HG03565 (cell line): Measurements from ENCODE around the gene RXFP2.

ENCODE experiments used
- ATAC-seq: cut with Tn5 transposase; IDR thresholded peaks from one replicate; pipeline ENCODE4 v1.9.1; 2021; ENCODE audit warnings: mild to moderate bottlenecking, moderate library complexity; ENCODE audit not compliant: unreplicated experiment

The RXFP2 gene, protein sequence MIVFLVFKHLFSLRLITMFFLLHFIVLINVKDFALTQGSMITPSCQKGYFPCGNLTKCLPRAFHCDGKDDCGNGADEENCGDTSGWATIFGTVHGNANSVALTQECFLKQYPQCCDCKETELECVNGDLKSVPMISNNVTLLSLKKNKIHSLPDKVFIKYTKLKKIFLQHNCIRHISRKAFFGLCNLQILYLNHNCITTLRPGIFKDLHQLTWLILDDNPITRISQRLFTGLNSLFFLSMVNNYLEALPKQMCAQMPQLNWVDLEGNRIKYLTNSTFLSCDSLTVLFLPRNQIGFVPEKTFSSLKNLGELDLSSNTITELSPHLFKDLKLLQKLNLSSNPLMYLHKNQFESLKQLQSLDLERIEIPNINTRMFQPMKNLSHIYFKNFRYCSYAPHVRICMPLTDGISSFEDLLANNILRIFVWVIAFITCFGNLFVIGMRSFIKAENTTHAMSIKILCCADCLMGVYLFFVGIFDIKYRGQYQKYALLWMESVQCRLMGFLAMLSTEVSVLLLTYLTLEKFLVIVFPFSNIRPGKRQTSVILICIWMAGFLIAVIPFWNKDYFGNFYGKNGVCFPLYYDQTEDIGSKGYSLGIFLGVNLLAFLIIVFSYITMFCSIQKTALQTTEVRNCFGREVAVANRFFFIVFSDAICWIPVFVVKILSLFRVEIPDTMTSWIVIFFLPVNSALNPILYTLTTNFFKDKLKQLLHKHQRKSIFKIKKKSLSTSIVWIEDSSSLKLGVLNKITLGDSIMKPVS

DNA sequence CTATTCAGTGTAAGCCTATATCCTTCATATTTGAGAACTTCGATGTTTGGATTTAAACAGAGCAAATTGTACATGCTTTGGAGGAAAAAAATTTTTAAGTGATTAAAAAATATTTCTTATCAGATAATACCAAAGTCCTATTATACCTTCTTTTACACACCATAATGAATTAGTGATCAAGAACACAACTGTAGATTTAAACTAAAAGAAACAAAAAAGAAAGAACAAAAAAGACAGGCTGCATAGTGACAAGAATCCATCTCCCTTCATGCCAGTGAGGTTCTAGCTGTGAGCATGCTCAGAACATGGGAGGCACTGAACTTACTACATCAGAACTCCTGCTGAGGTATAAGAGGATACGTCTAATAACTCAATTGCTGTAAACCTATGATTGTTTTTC, at the start of gene RXFP2:
Gene RXFP2 (plus strand): TSS at position 301 of the 400 bp plus-strand sequence. CDS start 87 bp downstream, at position 388.
- no peak for ATAC-seq

DNA sequence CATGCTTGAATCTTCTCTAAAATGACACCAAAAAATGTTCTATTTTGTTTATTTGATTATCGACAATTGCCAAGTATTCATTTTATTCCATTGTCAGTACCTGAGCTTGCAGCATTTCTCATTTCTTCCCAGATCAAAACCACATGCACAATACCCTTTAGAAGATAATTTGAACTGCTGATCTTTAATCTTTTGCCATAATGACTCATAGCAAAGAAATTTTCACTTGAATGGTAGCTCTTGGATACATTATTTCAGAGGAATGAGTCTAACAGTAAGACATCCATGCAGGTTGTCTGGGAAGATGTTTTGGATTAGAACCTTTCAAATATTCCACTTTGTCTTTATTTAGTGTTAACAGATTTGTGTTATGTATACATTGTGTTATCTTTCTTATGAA, 42.0 kb upstream of the RXFP2 start:
- no peak for ATAC-seq

DNA sequence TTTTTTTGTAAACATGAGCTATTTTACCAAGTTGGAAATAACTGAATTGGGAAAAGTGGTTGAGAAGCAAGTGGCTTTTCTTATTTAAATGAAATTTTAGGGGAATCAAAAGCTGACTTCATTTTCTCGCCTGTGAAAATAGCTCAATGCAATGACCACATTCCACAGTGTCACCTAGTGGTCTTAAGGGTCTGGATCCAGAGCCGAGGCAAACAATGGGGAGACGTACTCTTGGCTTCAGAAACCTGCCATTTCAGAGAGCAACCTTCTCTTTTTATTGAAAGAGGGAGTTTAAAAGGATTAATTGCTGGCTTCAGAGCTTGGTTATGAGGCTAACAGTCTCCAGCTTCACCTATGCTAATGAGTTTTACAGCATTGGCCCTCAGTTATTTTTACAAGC, 39.7 kb upstream of the RXFP2 start:
- no peak for ATAC-seq

DNA sequence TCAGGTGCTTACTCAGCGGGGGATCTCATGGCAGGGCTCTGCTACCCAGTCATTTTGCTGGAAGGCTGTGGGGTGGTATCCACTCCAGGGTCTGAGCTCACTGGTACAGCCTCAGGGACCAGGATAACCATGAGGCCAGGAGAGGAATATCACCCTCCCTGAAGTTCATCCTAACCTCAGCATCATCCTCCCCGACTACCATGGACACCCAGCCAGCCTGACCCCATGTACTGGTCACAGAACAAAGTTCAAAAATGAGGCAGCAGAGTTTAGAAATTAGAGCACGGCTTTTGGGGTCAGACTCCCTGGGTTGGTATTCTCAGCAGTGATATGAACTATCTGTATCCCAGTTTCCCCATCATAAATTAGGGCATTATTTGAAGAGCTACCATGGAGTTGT, 35.5 kb upstream of the RXFP2 start:
- no peak for ATAC-seq

DNA sequence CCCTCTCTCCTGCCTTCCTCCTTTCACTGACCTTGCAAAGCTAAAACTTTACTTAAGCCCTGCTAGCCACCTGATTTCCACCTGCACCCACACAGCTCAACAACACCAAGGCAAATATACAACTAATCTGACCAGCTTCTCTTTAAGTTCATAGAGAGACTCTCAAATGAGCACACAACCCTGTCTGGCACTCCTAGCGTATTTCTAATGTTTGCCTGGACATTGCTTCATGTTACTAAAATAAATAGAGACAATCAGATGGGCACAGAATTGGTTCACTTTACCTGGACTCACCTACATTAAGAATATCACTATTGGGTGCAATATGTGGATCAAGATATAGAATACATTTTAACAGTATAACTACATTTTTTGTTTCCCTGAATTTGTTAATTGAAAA, 33.2 kb upstream of the RXFP2 start:
- no peak for ATAC-seq

DNA sequence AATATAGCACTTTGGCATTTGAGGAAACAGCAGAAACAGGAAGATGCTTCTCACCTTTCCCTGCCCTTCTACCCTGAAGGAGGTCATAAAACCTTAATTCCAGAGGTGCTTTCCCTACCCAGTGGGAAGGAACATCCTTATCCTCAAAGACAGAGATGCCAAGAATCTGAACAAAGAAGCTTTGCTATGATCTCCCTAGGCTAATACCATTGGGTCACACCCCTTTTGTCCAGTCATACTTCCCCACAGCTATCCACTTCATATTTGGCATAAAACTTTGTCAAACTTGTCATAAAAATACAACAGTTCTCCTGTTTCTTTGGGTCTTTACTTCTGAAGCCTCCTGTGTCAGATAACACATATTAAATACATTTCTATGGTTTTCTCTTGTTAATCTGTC, 21.7 kb upstream of the RXFP2 start:
- ATAC-seq, result no peak

DNA sequence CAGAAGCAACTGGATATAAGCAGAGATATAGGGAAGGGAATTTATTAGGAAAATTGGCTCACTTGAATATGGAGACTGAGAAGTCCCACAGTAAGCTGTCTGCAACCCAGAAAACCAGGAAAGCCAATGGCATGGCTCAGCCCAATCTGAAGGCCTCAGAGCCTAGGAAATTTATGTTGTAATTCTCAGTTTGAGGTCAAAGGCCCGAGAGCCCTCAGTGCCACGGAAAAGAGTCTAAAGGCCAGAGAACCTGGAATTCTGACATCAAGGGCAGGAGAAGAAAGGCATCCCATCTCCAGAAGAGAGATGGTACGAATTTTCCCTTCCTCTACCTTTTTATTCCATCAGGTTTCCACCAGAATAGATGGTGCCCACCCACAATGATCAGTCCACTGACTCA, 20.1 kb upstream of the RXFP2 start:
- ATAC-seq, result no peak

DNA sequence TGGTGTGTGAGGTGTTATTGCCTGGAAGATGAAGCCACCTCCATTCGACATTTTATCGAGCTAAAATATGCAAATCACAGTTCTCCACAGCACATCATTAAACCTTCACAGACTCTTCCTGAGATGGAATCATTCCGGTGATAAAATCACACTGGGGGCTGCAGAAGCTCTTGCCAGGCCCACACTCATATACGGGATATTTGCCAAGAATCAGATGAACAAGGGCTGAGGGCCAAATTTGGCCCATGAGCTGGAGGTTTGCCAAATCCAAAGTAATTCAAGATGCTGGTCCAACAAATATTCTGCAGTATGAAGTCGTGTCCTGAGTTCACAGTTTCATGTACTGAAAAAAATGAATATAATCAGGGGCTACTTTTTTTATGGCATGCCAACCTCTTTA, 16.7 kb upstream of the RXFP2 start:
- no peak for ATAC-seq

DNA sequence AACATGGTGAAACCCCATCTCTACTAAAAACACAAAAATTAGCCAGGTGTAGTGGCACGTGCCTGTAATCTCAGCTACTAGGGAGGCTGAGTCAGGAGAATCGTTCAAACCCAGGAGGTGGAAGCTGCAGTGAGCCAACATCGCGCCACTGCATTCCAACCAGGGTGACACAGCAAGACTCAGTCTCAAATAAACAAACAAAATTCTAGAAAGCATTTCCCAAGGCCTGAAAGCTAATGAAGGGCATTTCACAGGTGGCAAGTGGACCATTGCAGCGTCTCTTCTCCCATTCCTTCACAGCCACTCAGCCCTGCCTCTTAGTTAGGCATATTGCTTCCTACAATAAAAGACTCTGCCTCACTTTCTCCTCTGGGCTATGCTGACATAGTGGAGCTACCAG, 13.5 kb upstream of the RXFP2 start:
- no peak for ATAC-seq

DNA sequence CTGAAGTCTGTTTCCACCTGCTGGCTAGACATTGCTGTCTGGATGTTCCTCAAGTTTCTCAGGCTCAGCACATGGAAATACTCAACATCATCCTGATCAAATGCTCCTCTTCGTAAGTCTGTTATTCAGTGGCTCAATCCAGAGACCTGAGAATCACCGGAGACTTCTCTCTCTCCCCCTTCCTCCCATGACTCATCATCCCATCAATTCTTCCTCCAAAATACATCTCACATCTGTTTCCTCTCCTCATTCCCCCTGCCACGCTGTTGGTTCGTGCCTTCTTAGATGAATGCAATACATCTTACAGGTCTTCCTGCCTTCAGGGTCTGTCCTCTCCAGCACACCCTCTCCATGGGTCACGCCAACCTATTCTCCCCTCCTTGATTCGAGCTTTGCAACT, 7.4 kb upstream of the RXFP2 start:
- ATAC-seq, result no peak

DNA sequence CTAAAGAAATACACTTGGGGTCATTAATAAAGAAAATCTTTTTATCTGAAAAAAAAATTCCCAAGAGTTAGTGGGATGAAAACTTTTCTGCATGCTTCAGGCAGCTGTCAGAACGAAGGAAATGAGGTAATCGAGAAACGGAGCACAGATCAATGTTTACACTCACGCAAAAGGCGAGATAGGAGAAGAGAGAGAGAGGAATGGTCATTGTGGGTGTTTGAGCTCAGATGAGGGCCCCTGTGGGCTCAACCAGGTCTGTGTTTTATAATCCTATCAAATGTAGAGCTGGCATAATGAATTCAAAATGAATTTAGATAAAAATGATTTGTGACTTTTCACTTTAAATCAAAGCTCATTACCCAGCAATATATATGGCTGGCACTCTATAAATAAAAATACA, 6.3 kb upstream of the RXFP2 start:
- ATAC-seq, result no peak

DNA sequence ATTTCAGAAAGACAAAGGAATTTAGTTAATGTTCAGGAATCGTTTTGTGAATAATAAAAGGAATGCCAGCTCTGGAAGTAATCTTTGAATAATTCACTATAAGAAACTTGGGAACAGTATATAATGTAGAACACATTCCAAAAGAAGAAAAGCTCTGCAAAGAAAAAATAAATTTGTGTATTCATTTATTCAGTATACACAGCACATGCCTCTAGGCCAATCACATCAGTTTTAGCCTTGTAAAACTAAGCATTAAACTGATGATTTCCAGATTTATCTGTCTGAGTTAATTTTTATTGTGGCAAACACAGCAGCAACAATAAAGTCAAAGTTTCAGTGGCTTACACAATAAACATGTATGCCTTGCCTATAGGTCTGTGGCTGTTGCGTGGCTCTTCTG, 5.7 kb upstream of the RXFP2 start:
- ATAC-seq, result no peak

DNA sequence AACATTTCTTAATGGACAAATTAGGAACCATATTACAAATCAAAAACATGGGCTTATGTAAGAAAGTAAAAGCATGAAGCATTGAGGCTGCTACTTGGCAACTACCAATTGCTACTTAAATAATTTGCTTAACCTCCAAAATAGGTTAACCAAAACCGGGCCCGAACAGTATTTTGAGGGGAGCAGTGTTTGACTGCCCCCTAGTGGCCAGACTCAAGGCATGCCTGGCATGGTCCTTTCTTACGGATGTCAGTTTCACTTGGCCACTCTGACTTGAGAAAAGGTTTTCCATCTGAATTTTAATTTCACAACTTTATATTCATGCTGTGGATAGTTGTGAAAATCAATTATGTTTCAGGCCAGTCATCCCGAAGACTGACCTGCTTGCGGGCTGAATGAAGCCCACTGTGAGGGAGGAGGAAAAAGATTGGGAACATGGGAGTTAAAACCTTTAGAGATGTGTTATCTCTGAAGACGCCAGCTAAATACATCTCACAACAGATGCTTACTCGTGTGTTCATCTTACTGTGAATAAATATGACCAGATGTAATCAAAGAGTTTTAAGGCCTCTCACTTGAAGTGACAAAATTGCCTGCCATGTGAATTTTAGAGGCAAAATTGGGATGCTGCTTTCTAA, 2.9 kb downstream of the RXFP2 start:
- peak; percentile 90 for ATAC-seq

DNA sequence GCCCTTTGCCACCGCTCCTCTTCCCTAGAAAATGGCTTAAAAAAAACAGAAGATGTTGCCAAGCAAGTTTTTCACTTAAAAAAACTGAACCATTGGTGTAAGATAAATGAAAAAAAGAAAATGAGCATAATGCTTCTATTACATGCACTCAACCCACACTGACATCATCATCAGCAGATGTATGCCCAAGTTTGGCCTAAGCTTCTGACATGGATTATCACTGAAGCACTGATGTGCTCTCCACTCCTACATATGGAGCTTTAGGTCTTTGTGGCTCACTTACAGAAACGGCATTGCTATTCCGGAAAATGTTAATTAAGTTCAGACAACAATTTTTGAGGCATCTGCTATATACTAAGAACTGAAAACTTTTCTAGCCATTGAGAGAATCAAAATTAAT, 8.0 kb downstream of the RXFP2 start:
- no peak for ATAC-seq

DNA sequence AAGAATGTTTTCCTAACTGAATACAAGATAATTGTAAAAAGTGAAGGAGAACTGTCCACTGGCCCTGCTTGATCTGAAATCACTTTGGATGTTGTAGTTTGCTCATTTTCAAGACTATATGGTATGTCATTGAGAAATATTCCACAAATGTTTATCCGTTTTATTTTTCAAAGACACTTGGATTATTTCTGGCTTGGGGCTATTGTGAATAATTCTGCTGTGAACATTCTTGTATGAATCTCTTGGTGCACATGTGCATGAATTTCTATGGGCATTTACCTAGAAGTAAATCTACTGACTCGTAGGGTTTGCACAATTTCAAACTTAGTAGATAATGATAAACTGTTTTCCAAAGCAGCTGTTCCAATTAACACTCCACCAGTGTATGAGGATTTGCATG, 8.6 kb downstream of the RXFP2 start:
- ATAC-seq, result no peak

DNA sequence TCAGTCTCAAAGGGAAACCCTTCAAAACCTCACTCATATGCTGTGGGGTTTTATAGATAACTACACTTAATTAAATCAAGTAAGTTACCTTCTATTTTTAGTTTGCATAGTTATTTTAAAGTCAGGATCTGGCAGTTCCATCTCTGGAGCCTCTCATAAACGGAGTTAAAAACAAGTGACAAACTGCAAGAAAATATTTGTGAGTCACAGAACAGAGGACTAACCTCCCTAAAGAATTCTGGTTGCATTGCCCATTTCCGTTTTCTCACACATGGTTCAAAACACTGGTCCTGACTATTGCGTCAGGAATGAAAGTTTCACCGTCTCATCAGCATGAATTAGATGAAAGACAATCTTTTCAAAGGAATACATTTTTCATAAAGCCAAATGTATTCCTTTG, 10.6 kb downstream of the RXFP2 start:
- no peak for ATAC-seq

DNA sequence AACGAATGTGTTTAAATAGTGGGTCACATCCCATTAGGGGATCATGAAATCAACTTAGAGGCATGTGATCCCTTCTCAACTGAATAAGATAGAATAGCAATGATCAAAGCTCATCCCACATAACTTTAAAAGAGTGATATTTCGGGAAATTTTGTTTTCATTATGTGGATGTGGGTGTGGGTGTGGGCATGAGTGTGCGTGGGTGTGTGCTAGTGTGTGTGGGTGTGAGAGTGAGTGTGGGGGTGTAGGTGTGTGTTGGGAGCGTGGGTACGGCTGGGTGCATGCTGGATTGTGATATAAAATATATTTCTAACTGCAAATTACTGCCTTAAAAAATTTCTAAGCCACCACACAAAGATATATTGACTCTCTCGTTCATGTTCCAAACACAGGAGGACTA, 15.9 kb downstream of the RXFP2 start:
- ATAC-seq, result no peak

DNA sequence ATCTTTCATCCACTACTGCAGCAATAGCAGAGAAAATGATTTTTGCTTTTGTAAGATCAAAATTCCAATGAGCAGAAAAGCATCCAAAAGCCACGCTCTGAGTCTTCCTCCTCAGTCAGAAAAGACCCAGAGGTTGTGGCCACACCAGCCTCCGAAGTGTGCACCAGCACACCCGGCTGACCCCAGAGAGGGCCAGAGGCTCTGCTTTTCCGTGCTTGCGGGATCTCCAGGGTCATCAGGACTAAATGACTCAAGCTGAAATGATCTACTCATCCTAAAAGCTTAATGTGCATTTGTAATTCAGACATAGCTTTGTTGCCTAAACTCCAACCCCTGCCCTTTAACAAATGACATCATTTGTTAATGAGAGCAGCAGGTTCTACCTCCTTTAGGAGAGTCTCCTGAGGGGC, 16.5 kb downstream of the RXFP2 start:
- ATAC-seq, result no peak

DNA sequence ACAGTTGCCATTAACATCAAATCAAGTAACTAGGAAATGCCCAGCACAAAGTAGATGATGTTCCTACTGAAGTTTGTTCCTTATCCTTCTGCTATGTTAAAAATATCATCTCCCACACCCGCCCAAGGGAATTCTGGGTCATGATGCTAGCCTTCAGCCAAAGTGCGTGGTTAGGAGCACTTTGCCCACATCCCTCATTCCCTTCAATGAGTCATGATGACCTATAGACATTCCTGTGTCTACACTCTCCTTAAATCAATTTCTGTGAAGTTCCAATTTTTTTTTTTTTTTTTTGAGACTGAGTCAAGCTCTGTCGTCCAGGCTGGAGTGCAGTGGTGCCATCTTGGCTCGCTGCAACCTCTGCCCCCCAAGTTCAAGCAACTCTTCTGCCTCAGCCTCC, 17.0 kb downstream of the RXFP2 start:
- ATAC-seq, result no peak

DNA sequence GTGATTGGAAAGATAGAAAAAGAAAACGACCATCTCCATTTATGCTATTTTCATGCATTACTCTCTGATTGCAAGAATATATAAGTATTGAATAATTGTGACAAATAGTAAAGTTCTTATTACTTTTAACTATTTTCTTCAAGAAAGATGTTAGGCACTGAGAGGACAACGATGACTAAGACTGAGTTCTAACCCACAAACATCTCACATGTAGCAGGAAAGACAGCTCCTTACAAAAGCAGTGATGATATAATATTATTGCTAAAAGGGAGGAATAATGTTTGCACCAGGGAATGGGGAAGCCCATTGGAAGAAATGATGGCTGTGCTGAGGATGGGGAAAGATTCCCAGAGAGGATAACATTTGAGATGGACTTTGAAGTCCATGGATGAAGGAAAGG, 22.6 kb downstream of the RXFP2 start:
- no peak for ATAC-seq

DNA sequence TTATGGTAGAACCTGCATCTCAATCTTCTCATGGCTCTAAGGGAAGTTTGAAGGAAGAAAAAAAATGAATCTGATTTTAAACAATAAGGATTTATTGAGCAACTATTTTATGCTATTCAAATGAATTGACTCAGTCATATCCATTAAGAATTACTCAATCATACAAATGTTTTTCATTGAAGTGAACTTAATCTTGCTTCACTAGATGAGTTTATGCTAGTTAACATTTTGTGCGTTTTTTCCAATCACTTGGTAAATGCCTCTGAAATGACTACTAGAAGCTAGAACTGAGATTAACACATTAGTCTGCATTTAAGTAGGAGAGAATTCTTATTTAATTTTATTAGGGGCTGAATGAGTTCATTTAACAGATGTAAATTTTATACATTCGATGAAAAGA, 25.2 kb downstream of the RXFP2 start:
- ATAC-seq, result no peak
